Measurements from ENCODE around the gene RAB9A. TPM values are rescaled to one million over a fixed set of nuclear protein-coding genes. Genes with fewer than 3 reads are reported as not detected.
A peak's percentile ranks its signal among the peaks of the same experiment; 100 is the strongest.

RAB9A gene
- polyA plus RNA-seq, 3 donors, result 17.9 to 38.1 (median 30.8) TPM

DNA sequence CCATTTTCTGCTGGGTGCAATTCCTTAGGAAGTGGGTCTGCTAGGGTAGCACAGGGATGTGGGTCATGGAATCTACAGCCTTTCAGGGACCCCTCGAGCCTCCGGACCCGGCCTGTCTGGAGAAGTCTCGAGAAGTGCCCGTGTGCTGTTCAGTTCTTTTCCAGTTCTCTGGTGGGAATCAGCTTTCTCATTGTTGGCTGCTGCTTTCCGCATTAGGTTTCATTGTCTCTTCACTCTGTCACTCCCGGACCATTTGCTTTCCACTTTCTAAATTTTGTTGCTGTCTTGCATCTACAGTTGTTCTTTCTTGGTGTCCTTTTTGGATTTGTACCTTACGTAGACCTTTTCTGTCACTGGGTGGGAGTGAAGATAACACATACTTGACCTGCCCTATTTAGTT is 6.1 kb downstream of the RAB9A start:
- peaks cover 88% of the 10 kb centered on the region in 2 donors for H3K4me1 ChIP-seq (ENCODE audit: control insufficient read depth in 1 of 2, insufficient read depth in 2 of 2, low read length in 2 of 2)

DNA sequence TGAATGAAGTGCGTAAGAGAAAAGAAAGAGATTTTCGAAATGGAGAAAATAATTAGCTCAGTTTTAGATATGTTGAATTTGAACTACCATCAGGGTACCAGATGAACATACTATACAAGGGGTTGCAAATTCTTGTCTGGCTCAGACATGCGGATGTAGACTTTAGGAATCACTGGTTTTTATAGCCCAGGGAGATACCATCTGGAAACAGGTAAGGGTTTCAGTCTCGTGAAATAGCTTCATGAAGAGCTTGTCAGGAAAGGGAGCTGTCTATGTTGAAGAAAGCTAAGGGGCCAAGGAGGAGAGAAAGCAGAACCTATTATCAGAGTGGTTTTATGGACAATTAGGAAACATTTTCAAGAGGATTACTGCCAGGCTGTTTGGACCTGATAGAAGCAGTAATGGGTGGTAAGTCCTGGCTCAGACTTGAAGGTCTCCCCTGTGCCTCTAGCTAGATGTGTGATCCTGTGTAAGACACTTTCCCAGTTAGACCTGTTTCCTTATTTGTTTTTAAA is 6.7 kb downstream of the RAB9A start:
- no peak overlapping the region for H3K27ac ChIP-seq (ENCODE audit: low read depth in 1 of 2, low read length in 2 of 2)
- H3K36me3 ChIP-seq (replicated peaks in 1 of 2; ENCODE audit: control insufficient read depth in 1 of 2, insufficient read depth in 2 of 2, low read length in 2 of 2), result no peaks in the 10 kb centered on the region
- peaks cover 99% of the 10 kb centered on the region for H3K79me2 ChIP-seq (ENCODE audit: insufficient read depth, low read length)
- H3K4me1 ChIP-seq (ENCODE audit: control insufficient read depth in 1 of 2, insufficient read depth in 2 of 2, low read length in 2 of 2), result peaks cover 82 to 83% of the 10 kb centered on the region in 2 donors
- peaks cover 0 to 2% (median 0%) of the 10 kb centered on the region in 7 donors for H3K9me3 Mint-ChIP-seq
- H3K9me3 ChIP-seq (replicated peaks in 1 of 2; ENCODE audit: control insufficient read depth in 1 of 2, insufficient read depth in 1 of 2, low read length in 2 of 2), result no peaks in the 10 kb centered on the region
- peak overlapping the region in 6 of 7 donors; percentile 5 to 59 (median 25) for H3K27ac Mint-ChIP-seq
- 0% methylated on average over 1 of the region's 4 CpGs for WGBS (ENCODE audit: insufficient coverage)
- TF ChIP-seq, protein P1, sequence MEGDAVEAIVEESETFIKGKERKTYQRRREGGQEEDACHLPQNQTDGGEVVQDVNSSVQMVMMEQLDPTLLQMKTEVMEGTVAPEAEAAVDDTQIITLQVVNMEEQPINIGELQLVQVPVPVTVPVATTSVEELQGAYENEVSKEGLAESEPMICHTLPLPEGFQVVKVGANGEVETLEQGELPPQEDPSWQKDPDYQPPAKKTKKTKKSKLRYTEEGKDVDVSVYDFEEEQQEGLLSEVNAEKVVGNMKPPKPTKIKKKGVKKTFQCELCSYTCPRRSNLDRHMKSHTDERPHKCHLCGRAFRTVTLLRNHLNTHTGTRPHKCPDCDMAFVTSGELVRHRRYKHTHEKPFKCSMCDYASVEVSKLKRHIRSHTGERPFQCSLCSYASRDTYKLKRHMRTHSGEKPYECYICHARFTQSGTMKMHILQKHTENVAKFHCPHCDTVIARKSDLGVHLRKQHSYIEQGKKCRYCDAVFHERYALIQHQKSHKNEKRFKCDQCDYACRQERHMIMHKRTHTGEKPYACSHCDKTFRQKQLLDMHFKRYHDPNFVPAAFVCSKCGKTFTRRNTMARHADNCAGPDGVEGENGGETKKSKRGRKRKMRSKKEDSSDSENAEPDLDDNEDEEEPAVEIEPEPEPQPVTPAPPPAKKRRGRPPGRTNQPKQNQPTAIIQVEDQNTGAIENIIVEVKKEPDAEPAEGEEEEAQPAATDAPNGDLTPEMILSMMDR (IDR thresholded peaks at IDR 0.05), result no peak
- H2AFZ ChIP-seq (ENCODE audit: insufficient read depth, low read depth, low read length, poor library complexity, severe bottlenecking), result no peak overlapping the region
- intact Hi-C loops (cut with micrococcal nuclease), result loop anchor here (5.0 to 10.0 kb wide), 2 partner anchors 37 to 1179 kb away; partner anchors contain the start of genes FANCB (in 1 of the 2), MOSPD2 (in 1 of the 2), OFD1 (in 1 of the 2) and TRAPPC2 (in 1 of the 2)
- H3K4me2 ChIP-seq (replicated peaks; ENCODE audit: extremely low read depth, low read length, poor library complexity, severe bottlenecking), result no peak overlapping the region
- H3K4me3 ChIP-seq (replicated peaks in 1 of 3; ENCODE audit: low read depth in 2 of 3, low read length in 3 of 3), result no peak overlapping the region
- no peak overlapping the region for H3K9ac ChIP-seq (ENCODE audit: insufficient read depth, low read length, poor library complexity, severe bottlenecking)
- H3K27me3 Mint-ChIP-seq (ENCODE audit: low read depth in 3 of 3), result peaks cover 0 to 13% (median 1%) of the 10 kb centered on the region in 3 donors
- no peaks in the 10 kb centered on the region for H3K27me3 ChIP-seq (ENCODE audit: control insufficient read depth in 2 of 2, insufficient read depth in 2 of 2, low read length in 2 of 2)
- peaks cover 80% of the 10 kb centered on the region for H4K20me1 ChIP-seq (ENCODE audit: insufficient read depth, low read length)
- no peak overlapping the region for H3K4me3 Mint-ChIP-seq
- no peak for DNase-seq
- peaks cover 0 to 3% of the 10 kb centered on the region in 2 donors for H3K36me3 Mint-ChIP-seq
- H3K4me1 Mint-ChIP-seq, result peaks cover 73% of the 10 kb centered on the region

More for the DNA sequence above, 6.1 kb downstream of the RAB9A start:
- Histone ChIP-seq H3K27ac (ENCODE audit: low read depth in 1 of 2, low read length in 2 of 2) (peak overlapping the region in 1 of 2 donors; percentile 45), H3K9me3 (replicated peaks in 1 of 2; ENCODE audit: control insufficient read depth in 1 of 2, insufficient read depth in 1 of 2, low read length in 2 of 2) (no peaks in the 10 kb centered on the region), H3K9ac (ENCODE audit: insufficient read depth, low read length, poor library complexity, severe bottlenecking) (no peak overlapping the region), H3K4me3 (replicated peaks in 1 of 3; ENCODE audit: low read depth in 2 of 3, low read length in 3 of 3) (no peak overlapping the region), H2AFZ (ENCODE audit: insufficient read depth, low read depth, low read length, poor library complexity, severe bottlenecking) (no peak overlapping the region), H3K27me3 (ENCODE audit: control insufficient read depth in 2 of 2, insufficient read depth in 2 of 2, low read length in 2 of 2) (peaks cover 0 to 6% of the 10 kb centered on the region in 2 donors), H3K36me3 (replicated peaks in 1 of 2; ENCODE audit: control insufficient read depth in 1 of 2, insufficient read depth in 2 of 2, low read length in 2 of 2) (no peaks in the 10 kb centered on the region), H3K4me2 (replicated peaks; ENCODE audit: extremely low read depth, low read length, poor library complexity, severe bottlenecking) (no peak overlapping the region), H3K79me2 (ENCODE audit: insufficient read depth, low read length) (peaks cover 99% of the 10 kb centered on the region), H4K20me1 (ENCODE audit: insufficient read depth, low read length) (peaks cover 74% of the 10 kb centered on the region)
- TF ChIP-seq, protein P1 (IDR thresholded peaks at IDR 0.05), result no peak
- peaks cover 0 to 20% (median 1%) of the 10 kb centered on the region in 3 donors for H3K27me3 Mint-ChIP-seq (ENCODE audit: low read depth in 3 of 3)
- H3K9me3 Mint-ChIP-seq, result peaks cover 0 to 2% (median 0%) of the 10 kb centered on the region in 7 donors
- peaks cover 75% of the 10 kb centered on the region for H3K4me1 Mint-ChIP-seq
- H3K4me3 Mint-ChIP-seq, result no peak overlapping the region
- no peak for DNase-seq
- 82% methylated on average over 2 of the region's 8 CpGs for WGBS (ENCODE audit: insufficient coverage)
- H3K36me3 Mint-ChIP-seq, result peaks cover 0 to 3% of the 10 kb centered on the region in 2 donors
- intact Hi-C loops (cut with micrococcal nuclease), result loop anchor here (5.0 to 10.0 kb wide), 3 partner anchors 37 to 1180 kb away; partner anchors contain the start of genes FANCB (in 1 of the 2), MOSPD2 (in 1 of the 2), OFD1 (in 1 of the 2) and TCEANC (in 1 of the 2)
- H3K27ac Mint-ChIP-seq, result peak overlapping the region in 5 of 7 donors; percentile 0 to 59 (median 31)

Measured in CD14-positive monocyte (primary cell).